ENCODE data around the gene LNX1. TPM values are rescaled to one million over a fixed set of nuclear protein-coding genes. Genes with fewer than 3 reads are reported as not detected.

LNX1 gene
- polyA plus RNA-seq, 1 experiment = 2.6 TPM

- H3K4me3 ChIP-seq (ENCODE audit: low read depth, low read length) = no peak overlapping the region
- no peak overlapping the region for H3K27ac ChIP-seq (ENCODE audit: low read depth, low read length)
- peaks cover 4% of the 10 kb centered on the region; the same call in 1 of the 2 replicates for H3K9me3 ChIP-seq (ENCODE audit: control insufficient read depth, insufficient read depth, low read length)
- CTCF ChIA-PET = no interaction called here
- no peak for TF ChIP-seq CTCF (IDR thresholded peaks at IDR 0.05; ENCODE audit: low read depth, low read length)
- no peak for DNase-seq (ENCODE audit: low read depth, low spot score)
- H3K27me3 ChIP-seq (ENCODE audit: control insufficient read depth, insufficient read depth, low read length) = no peaks in the 10 kb centered on the region
- POLR2A ChIA-PET = interaction anchor here (0.7 kb wide), 1 partner anchor 13 kb away, joined by 3 read pairs; no protein-coding TSS in a partner anchor
Measured at GRCh38 chr4:53512608-53513007, 78.7 kb downstream of the LNX1 start.

DNA sequence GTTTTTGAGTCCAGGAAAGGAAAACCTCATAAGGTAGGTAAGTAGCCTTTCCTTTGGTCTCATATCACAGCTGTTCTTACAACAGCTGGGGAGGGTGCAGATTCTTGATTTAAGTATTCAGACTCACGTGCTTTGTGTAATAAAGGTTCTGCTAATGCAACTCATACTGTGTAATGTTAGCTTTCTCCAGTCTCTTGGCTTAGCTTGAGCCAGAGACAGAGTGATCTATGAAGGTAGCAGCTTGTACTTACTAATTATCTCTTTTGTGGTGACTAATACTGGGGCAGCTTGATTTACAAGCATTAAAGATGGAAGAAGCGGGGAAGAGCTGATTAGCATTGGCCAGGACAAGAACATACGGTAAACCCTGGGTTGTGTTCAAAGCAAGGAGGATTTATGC, 80.3 kb downstream of the LNX1 start:
- Histone ChIP-seq H3K27ac (ENCODE audit: low read depth, low read length) (no peak overlapping the region), H3K27me3 (ENCODE audit: control insufficient read depth, insufficient read depth, low read length) (no peaks in the 10 kb centered on the region), H3K9me3 (ENCODE audit: control insufficient read depth, insufficient read depth, low read length) (peaks cover 4% of the 10 kb centered on the region; the same call in 1 of the 2 replicates), H3K4me3 (ENCODE audit: low read depth, low read length) (no peak overlapping the region)
- ChIA-PET POLR2A (no interaction called here), CTCF (interaction anchor here (0.9 to 1.3 kb wide), 3 partner anchors 10 to 495 kb away, joined by 3 read pairs; no protein-coding TSS in a partner anchor)
- DNase-seq (ENCODE audit: low read depth, low spot score) = no peak
- TF ChIP-seq CTCF (IDR thresholded peaks at IDR 0.05; ENCODE audit: low read depth, low read length) = no peak

GRCh38 chr4:53510321-53510720, 81.0 kb downstream of the LNX1 start:
- Histone ChIP-seq H3K27me3 (ENCODE audit: control insufficient read depth, insufficient read depth, low read length) (no peaks in the 10 kb centered on the region), H3K9me3 (ENCODE audit: control insufficient read depth, insufficient read depth, low read length) (peaks cover 4% of the 10 kb centered on the region; the same call in 1 of the 2 replicates), H3K27ac (ENCODE audit: low read depth, low read length) (no peak overlapping the region), H3K4me3 (ENCODE audit: low read depth, low read length) (no peak overlapping the region)
- POLR2A ChIA-PET = no interaction called here
- CTCF ChIA-PET = interaction anchor here (1.3 kb wide), 1 partner anchor 494 kb away, joined by 3 read pairs; no protein-coding TSS in a partner anchor
- DNase-seq (ENCODE audit: low read depth, low spot score) = no peak
- no peak for TF ChIP-seq CTCF (IDR thresholded peaks at IDR 0.05; ENCODE audit: low read depth, low read length)

GRCh38 chr4:53508446-53508845, 82.8 kb downstream of the LNX1 start:
- CTCF ChIA-PET = interaction anchor here (0.6 to 1.4 kb wide), 4 partner anchors 11 to 720 kb away, joined by 3 read pairs; no protein-coding TSS in a partner anchor
- TF ChIP-seq CTCF (IDR thresholded peaks at IDR 0.05; ENCODE audit: low read depth, low read length) = peak; percentile 31; the same call in 1 of the 2 replicates
- no peaks in the 10 kb centered on the region for H3K27me3 ChIP-seq (ENCODE audit: control insufficient read depth, insufficient read depth, low read length)
- POLR2A ChIA-PET = no interaction called here
- peak; percentile 55 for DNase-seq (ENCODE audit: low read depth, low spot score)
- H3K9me3 ChIP-seq (ENCODE audit: control insufficient read depth, insufficient read depth, low read length) = peaks cover 4% of the 10 kb centered on the region; the same call in 1 of the 2 replicates
- H3K27ac ChIP-seq (ENCODE audit: low read depth, low read length) = no peak overlapping the region
- H3K4me3 ChIP-seq (ENCODE audit: low read depth, low read length) = no peak overlapping the region

GRCh38 chr4:53507671-53508286, 83.5 kb downstream of the LNX1 start:
- H3K27ac ChIP-seq (ENCODE audit: low read depth, low read length) = no peak overlapping the region
- ChIA-PET CTCF (interaction anchor here (0.6 to 1.0 kb wide), 2 partner anchors 11 to 17 kb away, joined by 3 read pairs; no protein-coding TSS in a partner anchor), POLR2A (no interaction called here)
- no peak for DNase-seq (ENCODE audit: low read depth, low spot score)
- H3K4me3 ChIP-seq (ENCODE audit: low read depth, low read length) = no peak overlapping the region
- H3K27me3 ChIP-seq (ENCODE audit: control insufficient read depth, insufficient read depth, low read length) = no peaks in the 10 kb centered on the region
- TF ChIP-seq CTCF (IDR thresholded peaks at IDR 0.05; ENCODE audit: low read depth, low read length) = no peak
- H3K9me3 ChIP-seq (ENCODE audit: control insufficient read depth, insufficient read depth, low read length) = peaks cover 4% of the 10 kb centered on the region; the same call in 1 of the 2 replicates
